Glutamatergic neuron (in vitro differentiated cells): ENCODE results near the gene ALCAM. TPM values are rescaled to one million over a fixed set of nuclear protein-coding genes. Genes with fewer than 3 reads are reported as not detected.

Source experiments
- DNase-seq: peaks from one replicate; pipeline ENCODE4 v3.0.0; 2022
- H3K27ac Mint-ChIP-seq: one replicate; pipeline ENCODE4 v1.8.0; 2020; ENCODE audit warnings: mild to moderate bottlenecking, mixed read lengths, inconsistent platforms; ENCODE audit not compliant: unreplicated experiment
- H3K27me3 Mint-ChIP-seq: one replicate; pipeline ENCODE4 v1.8.0; 2020; ENCODE audit warnings: mild to moderate bottlenecking, moderate library complexity, mixed read lengths, inconsistent platforms; ENCODE audit not compliant: unreplicated experiment
- H3K36me3 Mint-ChIP-seq: one replicate; pipeline ENCODE4 v1.8.0; 2020; ENCODE audit warnings: mild to moderate bottlenecking, mixed read lengths, inconsistent platforms; ENCODE audit not compliant: unreplicated experiment
- H3K4me1 Mint-ChIP-seq: one replicate; pipeline ENCODE4 v1.8.0; 2020; ENCODE audit warnings: mild to moderate bottlenecking, low read depth, mixed read lengths, inconsistent platforms; ENCODE audit not compliant: unreplicated experiment
- H3K4me3 Mint-ChIP-seq: one replicate; pipeline ENCODE4 v1.8.0; 2020; ENCODE audit warnings: mild to moderate bottlenecking, mixed read lengths, inconsistent platforms; ENCODE audit not compliant: unreplicated experiment
- H3K9me3 Mint-ChIP-seq: one replicate; pipeline ENCODE4 v1.8.0; 2020; ENCODE audit warnings: mild to moderate bottlenecking, moderate library complexity, mixed read lengths, inconsistent platforms; ENCODE audit not compliant: unreplicated experiment
- CTCF ChIP-seq: fragments of 200-600 bp; sonication (generic); IDR thresholded peaks from one replicate; pipeline ENCODE4 v1.5.0; 2021; ENCODE audit not compliant: partially characterized antibody, unreplicated experiment
- total RNA-seq: library from RNA; stranded (reverse); fragmentation: NEBNext Ultra II Directional; extraction: Animal tissue kit (Norgen Biotek cat#: 25700); gene quantifications from one replicate; pipeline ENCODE4 v1.2.1, GENCODE V29; 2021; ENCODE audit not compliant: unreplicated experiment

The ALCAM gene
- total RNA-seq, 1 donor from 2014 or later, result 115 TPM

DNA sequence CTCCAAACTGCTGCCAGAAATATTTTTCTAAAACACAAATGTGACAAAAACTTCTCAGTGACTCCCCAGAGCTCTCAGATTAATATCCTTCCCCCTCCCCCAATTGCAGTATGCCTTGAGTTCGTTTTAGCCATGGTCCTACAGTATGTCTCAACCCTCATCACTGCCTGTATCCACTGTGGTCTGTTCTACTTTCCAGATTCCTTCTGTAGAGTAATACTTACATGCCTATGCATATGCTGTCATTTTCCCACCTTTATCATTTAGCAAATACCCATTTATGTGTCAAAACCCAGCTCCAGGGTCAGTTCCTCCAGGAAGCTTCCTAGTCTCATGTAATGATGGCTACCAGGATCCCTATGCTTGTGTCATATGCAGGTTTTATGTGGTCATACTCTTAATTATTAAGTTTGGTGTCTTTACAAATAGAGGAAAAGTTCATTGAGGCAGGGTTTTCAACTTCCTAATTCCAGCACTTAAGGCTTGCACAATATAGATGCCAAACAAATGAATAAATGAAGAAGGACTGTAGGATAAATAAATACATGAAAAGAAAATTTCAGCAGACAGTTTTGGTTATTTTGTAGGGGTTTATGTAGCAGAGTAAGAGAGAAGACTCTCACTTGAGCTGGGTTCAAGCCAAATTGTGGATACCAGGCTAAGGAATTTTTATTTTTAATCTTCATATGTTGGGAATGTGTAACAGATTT is 170.8 kb downstream of the ALCAM start:
- H3K36me3 Mint-ChIP-seq, result no peaks in the 10 kb centered on the region
- no peak overlapping the region for H3K4me3 Mint-ChIP-seq
- no peak for DNase-seq
- no peaks in the 10 kb centered on the region for H3K27me3 Mint-ChIP-seq
- no peak overlapping the region for H3K27ac Mint-ChIP-seq
- no peak for TF ChIP-seq CTCF
- peaks cover 4% of the 10 kb centered on the region for H3K9me3 Mint-ChIP-seq
- H3K4me1 Mint-ChIP-seq, result peaks cover 12% of the 10 kb centered on the region

- peaks cover 20% of the 10 kb centered on the region for H3K4me1 Mint-ChIP-seq
- no peak for DNase-seq
- no peak overlapping the region for H3K4me3 Mint-ChIP-seq
- TF ChIP-seq CTCF, result no peak
- H3K27ac Mint-ChIP-seq, result no peak overlapping the region
- peaks cover 2% of the 10 kb centered on the region for H3K27me3 Mint-ChIP-seq
- peaks cover 8% of the 10 kb centered on the region for H3K9me3 Mint-ChIP-seq
- H3K36me3 Mint-ChIP-seq, result no peaks in the 10 kb centered on the region
These were observed 171.8 kb downstream of the ALCAM start for GRCh38 chr3:105538483-105538882.

DNA sequence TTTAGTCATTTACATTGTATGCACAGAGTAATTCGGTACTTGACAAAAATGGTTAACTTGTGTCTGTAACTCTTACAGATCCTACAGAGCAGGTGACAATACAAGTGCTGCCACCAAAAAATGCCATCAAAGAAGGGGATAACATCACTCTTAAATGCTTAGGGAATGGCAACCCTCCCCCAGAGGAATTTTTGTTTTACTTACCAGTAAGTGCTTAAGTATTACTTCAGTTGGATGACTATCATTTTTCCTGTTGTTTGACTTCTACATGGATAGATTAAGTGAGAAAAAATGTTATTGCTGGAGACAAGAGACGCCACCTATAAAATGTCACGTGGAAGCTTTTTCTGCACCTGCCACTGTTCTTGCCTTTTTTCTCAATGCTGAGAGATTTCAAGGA is 173.2 kb downstream of the ALCAM start:
- DNase-seq, result no peak
- H3K27ac Mint-ChIP-seq, result no peak overlapping the region
- no peak overlapping the region for H3K4me3 Mint-ChIP-seq
- H3K9me3 Mint-ChIP-seq, result peaks cover 8% of the 10 kb centered on the region
- no peak for TF ChIP-seq CTCF
- peaks cover 2% of the 10 kb centered on the region for H3K27me3 Mint-ChIP-seq
- H3K36me3 Mint-ChIP-seq, result no peaks in the 10 kb centered on the region
- peaks cover 24% of the 10 kb centered on the region for H3K4me1 Mint-ChIP-seq

- Mint-ChIP-seq H3K27ac (peak overlapping the region; percentile 95), H3K27me3 (peaks cover 2% of the 10 kb centered on the region), H3K36me3 (no peaks in the 10 kb centered on the region), H3K4me1 (peaks cover 24% of the 10 kb centered on the region), H3K9me3 (peaks cover 8% of the 10 kb centered on the region), H3K4me3 (peak overlapping the region; percentile 75)
- no peak for DNase-seq
- no peak for TF ChIP-seq CTCF
These were observed 175.7 kb downstream of the ALCAM start for GRCh38 chr3:105542282-105543019.

DNA sequence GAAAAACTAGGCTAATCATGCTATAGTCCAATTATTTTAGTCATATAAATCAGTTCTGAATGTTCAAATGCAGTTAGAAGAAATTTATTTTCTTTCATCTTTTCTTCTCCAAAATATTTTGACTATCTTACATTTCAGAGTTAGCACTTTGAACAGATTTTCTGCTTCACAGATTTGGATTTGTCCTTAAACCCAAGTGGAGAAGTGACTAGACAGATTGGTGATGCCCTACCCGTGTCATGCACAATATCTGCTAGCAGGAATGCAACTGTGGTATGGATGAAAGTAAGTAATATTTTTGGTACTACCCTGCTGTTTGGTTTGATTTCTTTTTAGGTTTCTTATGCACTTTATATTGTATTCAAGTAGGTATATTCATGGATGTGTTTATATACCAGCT is 178.3 kb downstream of the ALCAM start:
- Mint-ChIP-seq H3K4me1 (peaks cover 24% of the 10 kb centered on the region), H3K4me3 (no peak overlapping the region), H3K27me3 (peaks cover 2% of the 10 kb centered on the region), H3K27ac (no peak overlapping the region), H3K9me3 (peaks cover 8% of the 10 kb centered on the region), H3K36me3 (no peaks in the 10 kb centered on the region)
- TF ChIP-seq CTCF, result no peak
- no peak for DNase-seq
